ENCODE results near the gene GPR31. TPM values are rescaled to one million over a fixed set of nuclear protein-coding genes. Genes with fewer than 3 reads are reported as not detected.

Gene GPR31
- total and polyA plus RNA-seq, 4 donors, result 0.02 to 0.23 TPM; not detected in 2

- Histone ChIP-seq H3K27me3 (ENCODE audit: control insufficient read depth in 3 of 3, insufficient read depth in 3 of 3, low read length in 2 of 3) (no peaks in the 10 kb centered on the region), H3K4me3 (no peak overlapping the region), H3K4me1 (ENCODE audit: control insufficient read depth in 5 of 5, insufficient read depth in 5 of 5, low read length in 5 of 5) (no peaks in the 10 kb centered on the region), H3K27ac (ENCODE audit: low read depth in 1 of 2, low read length in 1 of 2) (no peak overlapping the region), H3K9ac (ENCODE audit: insufficient read depth in 1 of 2, low read length in 2 of 2) (no peak overlapping the region), H3K36me3 (ENCODE audit: control insufficient read depth in 4 of 4, insufficient read depth in 4 of 4, low read length in 4 of 4) (no peaks in the 10 kb centered on the region), H3K9me3 (ENCODE audit: control insufficient read depth in 4 of 4, insufficient read depth in 3 of 4, low read length in 3 of 4) (peaks cover 0 to 3% (median 0%) of the 10 kb centered on the region in 4 donors)
- ATAC-seq (ENCODE audit: insufficient read depth, low FRiP score) (no peak), DNase-seq (no peak)
- 87 to 94% methylated on average over 8 of the region's 8 CpGs for WGBS, 2 donors
- no peak for TF ChIP-seq CTCF (IDR thresholded peaks at IDR 0.05; ENCODE audit: control extremely low read depth, extremely low read depth)
These were observed 45.4 kb downstream of the GPR31 start for GRCh38 chr6:167112421-167112820.

DNA sequence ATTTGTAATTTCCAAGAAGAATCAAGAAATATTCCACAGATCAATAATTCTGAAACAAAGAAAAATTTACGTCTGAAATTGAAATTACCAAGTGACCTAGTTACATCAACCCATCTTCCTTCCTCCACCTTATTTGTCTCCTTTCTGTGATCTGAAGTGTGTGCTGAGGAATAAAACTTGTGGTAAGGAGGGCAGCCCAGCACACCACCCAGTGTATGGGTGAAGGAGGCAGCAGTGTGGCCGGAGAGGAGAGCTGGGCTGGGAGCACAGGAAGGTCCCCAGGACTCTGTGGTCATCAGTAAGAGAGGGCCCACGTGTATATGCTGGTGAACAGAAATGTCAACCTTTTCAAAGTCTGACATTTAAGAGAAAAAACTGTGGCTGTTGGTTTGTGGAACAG lies 46.2 kb downstream of the GPR31 start:
- Histone ChIP-seq H3K4me1 (ENCODE audit: control insufficient read depth in 5 of 5, insufficient read depth in 5 of 5, low read length in 5 of 5) (no peaks in the 10 kb centered on the region), H3K27me3 (ENCODE audit: control insufficient read depth in 3 of 3, insufficient read depth in 3 of 3, low read length in 2 of 3) (no peaks in the 10 kb centered on the region), H3K36me3 (ENCODE audit: control insufficient read depth in 4 of 4, insufficient read depth in 4 of 4, low read length in 4 of 4) (no peaks in the 10 kb centered on the region), H3K4me3 (no peak overlapping the region), H3K9ac (ENCODE audit: insufficient read depth in 1 of 2, low read length in 2 of 2) (no peak overlapping the region), H3K9me3 (ENCODE audit: control insufficient read depth in 4 of 4, insufficient read depth in 3 of 4, low read length in 3 of 4) (peaks cover 0 to 3% (median 0%) of the 10 kb centered on the region in 4 donors), H3K27ac (ENCODE audit: low read depth in 1 of 2, low read length in 1 of 2) (no peak overlapping the region)
- 69 to 76% methylated on average over 3 of the region's 3 CpGs for WGBS, 2 donors
- no peak for DNase-seq
- TF ChIP-seq CTCF (IDR thresholded peaks at IDR 0.05; ENCODE audit: control extremely low read depth, extremely low read depth), result no peak
- ATAC-seq (ENCODE audit: insufficient read depth, low FRiP score), result no peak

DNA sequence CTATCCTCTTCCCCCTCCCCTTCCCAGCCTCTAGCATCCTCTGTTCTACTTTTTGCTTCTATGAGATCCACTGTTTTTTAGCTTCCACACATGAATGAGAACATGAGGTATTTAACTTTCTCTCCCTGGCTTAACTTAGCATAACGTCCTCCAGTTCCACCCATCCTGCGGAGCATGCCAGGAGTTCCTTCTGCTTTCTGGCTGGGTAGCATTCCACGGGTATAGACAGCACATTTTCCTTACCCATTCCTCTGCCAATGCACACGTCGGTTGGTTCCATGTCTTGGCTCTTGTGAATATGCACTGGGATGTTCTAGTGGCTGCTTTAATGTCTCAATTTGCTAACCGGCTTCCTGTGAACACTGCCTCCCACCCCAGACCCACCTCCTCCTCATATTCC lies 48.1 kb downstream of the GPR31 start:
- Histone ChIP-seq H3K27ac (ENCODE audit: low read depth in 1 of 2, low read length in 1 of 2) (no peak overlapping the region), H3K4me1 (ENCODE audit: control insufficient read depth in 5 of 5, insufficient read depth in 5 of 5, low read length in 5 of 5) (no peaks in the 10 kb centered on the region), H3K9me3 (ENCODE audit: control insufficient read depth in 4 of 4, insufficient read depth in 3 of 4, low read length in 3 of 4) (peaks cover 0 to 3% (median 0%) of the 10 kb centered on the region in 4 donors), H3K4me3 (no peak overlapping the region), H3K9ac (ENCODE audit: insufficient read depth in 1 of 2, low read length in 2 of 2) (no peak overlapping the region), H3K27me3 (ENCODE audit: control insufficient read depth in 3 of 3, insufficient read depth in 3 of 3, low read length in 2 of 3) (no peaks in the 10 kb centered on the region), H3K36me3 (ENCODE audit: control insufficient read depth in 4 of 4, insufficient read depth in 4 of 4, low read length in 4 of 4) (no peaks in the 10 kb centered on the region)
- DNase-seq (no peak), ATAC-seq (ENCODE audit: insufficient read depth, low FRiP score) (no peak)
- no peak for TF ChIP-seq CTCF (IDR thresholded peaks at IDR 0.05; ENCODE audit: control extremely low read depth, extremely low read depth)
- 70 to 76% methylated on average over 6 of the region's 6 CpGs for WGBS, 2 donors

DNA sequence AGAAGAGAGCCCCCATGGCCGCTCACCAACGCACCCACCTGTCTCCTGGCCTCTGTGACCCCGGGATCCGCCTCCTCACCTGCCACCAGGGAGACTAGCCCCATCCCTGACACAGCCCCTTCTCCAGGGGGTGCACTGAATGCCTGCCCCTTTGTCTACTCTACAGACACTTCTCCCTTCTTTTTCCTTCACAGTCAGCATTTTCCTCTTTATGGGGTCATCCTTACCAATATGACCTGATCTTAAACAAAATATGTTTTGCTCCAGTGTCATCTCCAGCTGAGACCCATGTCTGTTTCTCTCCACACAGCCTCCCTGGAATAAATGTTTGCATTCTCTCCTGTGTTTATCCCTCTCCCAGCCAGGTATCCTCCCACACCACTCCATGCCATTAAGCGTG lies 49.5 kb downstream of the GPR31 start:
- WGBS, 2 donors, result 93 to 98% methylated on average over 5 of the region's 5 CpGs

More for the DNA sequence above, 49.5 kb downstream of the GPR31 start:
- Histone ChIP-seq H3K9ac (ENCODE audit: insufficient read depth in 1 of 2, low read length in 2 of 2) (no peak overlapping the region), H3K27ac (ENCODE audit: low read depth in 1 of 2, low read length in 1 of 2) (no peak overlapping the region), H3K4me1 (ENCODE audit: control insufficient read depth in 5 of 5, insufficient read depth in 5 of 5, low read length in 5 of 5) (no peaks in the 10 kb centered on the region), H3K9me3 (ENCODE audit: control insufficient read depth in 4 of 4, insufficient read depth in 3 of 4, low read length in 3 of 4) (peaks cover 0 to 3% (median 0%) of the 10 kb centered on the region in 4 donors), H3K36me3 (ENCODE audit: control insufficient read depth in 4 of 4, insufficient read depth in 4 of 4, low read length in 4 of 4) (no peaks in the 10 kb centered on the region), H3K4me3 (no peak overlapping the region), H3K27me3 (ENCODE audit: control insufficient read depth in 3 of 3, insufficient read depth in 3 of 3, low read length in 2 of 3) (no peaks in the 10 kb centered on the region)
- DNase-seq, result no peak
- no peak for TF ChIP-seq CTCF (IDR thresholded peaks at IDR 0.05; ENCODE audit: control extremely low read depth, extremely low read depth)
- no peak for ATAC-seq (ENCODE audit: insufficient read depth, low FRiP score)
